ENCODE measurements around the gene FOLR3. TPM values are rescaled to one million over a fixed set of nuclear protein-coding genes. Genes with fewer than 3 reads are reported as not detected.
"Not testable (repeated sequence)": the region's sequence is repeated elsewhere in the genome, so short reads cannot be mapped to it uniquely, and the experiment has no call there.

The FOLR3 gene
- total RNA-seq (not detected in 2 replicates), polyA plus RNA-seq (not detected in 2 replicates)

DNA sequence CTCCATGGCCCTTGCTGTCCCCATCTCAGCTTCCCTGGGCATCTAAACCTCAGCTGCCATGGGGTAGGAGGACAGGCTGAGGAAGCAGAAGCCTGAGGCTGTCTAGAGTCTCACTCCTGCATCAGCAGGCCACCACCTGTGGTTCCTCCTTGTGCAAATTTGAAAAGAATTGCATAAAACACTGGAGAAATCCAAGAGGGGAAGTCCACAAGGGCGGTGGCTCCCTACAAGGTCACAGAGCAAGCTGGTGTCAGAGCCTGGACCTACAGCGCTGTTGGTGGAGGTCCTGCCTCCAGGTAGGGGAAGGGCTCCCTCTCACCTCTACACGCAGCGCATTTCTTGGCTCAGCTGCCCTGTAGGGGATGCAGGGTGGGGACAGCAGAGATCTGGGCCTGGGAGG is at the start of gene FOLR3:
Gene FOLR3, plus strand, starts transcription at position 253 of the 400 bp plus-strand sequence. CDS start 228 bp downstream, outside the sequence.
- peaks cover 16% of the 10 kb centered on the region for H3K27me3 ChIP-seq
- H3K9me3 ChIP-seq (ENCODE audit: low read depth); H3K27ac ChIP-seq: not testable (repeated sequence)

DNA sequence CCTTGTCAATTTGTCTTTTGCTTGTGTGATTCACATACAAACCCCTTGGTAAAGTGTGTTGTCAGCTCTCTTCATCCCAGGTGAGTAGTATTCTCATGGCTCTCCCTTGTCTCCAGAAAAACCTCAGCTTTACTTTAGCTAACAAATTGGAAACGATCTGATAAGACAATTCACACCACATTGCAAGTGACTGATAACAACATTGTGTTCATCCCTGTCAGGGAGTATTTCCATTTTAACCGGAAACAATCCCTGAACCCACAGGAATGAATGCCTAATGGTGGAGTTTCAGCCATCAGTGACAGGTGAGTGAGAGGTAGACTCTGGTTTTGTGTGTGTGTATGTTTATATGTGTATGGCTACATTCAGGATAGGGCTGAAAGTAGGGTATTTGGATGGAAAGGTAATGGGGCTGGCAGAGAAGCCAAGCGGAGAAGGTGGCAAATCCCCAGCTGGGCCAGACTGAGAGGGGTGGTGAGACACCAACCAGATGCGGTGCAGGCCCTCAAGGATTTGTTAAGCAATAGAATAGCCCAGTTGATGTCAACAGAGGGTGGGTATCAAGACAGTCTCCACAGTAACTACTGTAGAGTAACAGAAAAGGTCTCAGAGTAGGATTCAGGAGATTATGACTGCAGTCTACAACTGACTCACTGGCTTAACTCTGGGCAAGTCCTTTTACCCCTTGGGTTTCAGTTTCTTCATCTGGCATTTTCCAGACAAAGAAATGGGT is 47.3 kb upstream of the FOLR3 start:
- no peak for DNase-seq (ENCODE audit: low read depth in 1 of 2, low spot score in 1 of 2)
- H3K36me3 ChIP-seq, result no peaks in the 10 kb centered on the region
- TF ChIP-seq, protein P1, sequence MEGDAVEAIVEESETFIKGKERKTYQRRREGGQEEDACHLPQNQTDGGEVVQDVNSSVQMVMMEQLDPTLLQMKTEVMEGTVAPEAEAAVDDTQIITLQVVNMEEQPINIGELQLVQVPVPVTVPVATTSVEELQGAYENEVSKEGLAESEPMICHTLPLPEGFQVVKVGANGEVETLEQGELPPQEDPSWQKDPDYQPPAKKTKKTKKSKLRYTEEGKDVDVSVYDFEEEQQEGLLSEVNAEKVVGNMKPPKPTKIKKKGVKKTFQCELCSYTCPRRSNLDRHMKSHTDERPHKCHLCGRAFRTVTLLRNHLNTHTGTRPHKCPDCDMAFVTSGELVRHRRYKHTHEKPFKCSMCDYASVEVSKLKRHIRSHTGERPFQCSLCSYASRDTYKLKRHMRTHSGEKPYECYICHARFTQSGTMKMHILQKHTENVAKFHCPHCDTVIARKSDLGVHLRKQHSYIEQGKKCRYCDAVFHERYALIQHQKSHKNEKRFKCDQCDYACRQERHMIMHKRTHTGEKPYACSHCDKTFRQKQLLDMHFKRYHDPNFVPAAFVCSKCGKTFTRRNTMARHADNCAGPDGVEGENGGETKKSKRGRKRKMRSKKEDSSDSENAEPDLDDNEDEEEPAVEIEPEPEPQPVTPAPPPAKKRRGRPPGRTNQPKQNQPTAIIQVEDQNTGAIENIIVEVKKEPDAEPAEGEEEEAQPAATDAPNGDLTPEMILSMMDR (IDR thresholded peaks at IDR 0.05; ENCODE audit: low read depth, low read length), result no peak
- H3K9me3 ChIP-seq (ENCODE audit: low read depth), result no peaks in the 10 kb centered on the region
- no peaks in the 10 kb centered on the region for H3K27me3 ChIP-seq
- H3K4me1 ChIP-seq (ENCODE audit: low read depth), result no peaks in the 10 kb centered on the region
- no peak overlapping the region for H3K4me3 ChIP-seq
- no peak overlapping the region for H3K27ac ChIP-seq

More for the DNA sequence above, at the start of gene FOLR3:
- not testable (repeated sequence) for H3K4me3 ChIP-seq; DNase-seq (ENCODE audit: low read depth in 1 of 2, low spot score in 1 of 2); H3K36me3 ChIP-seq; H3K4me1 ChIP-seq (ENCODE audit: low read depth)

DNA sequence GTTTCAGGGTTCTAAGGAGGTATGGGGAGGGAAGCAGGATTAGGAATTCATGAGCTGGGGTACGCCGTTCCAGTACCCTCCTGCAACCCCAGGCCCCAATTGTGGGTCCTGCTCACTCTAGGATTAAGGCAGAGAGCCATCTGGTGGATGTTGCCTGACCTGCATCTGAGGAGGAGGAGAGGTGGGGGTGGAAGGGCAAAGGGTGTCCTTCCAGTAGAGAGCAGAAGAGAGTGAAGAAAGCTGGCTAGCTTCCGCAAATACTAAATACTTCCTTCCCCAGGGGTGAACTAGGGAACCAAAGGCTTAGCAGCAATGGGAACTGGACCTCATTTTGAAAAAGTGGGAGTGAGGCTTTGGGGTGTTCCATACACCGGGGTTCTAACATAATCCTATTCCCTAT is 44.2 kb upstream of the FOLR3 start:
- Histone ChIP-seq H3K36me3 (peaks cover 4% of the 10 kb centered on the region), H3K4me3 (no peak overlapping the region), H3K27ac (peak overlapping the region; percentile 23), H3K27me3 (no peaks in the 10 kb centered on the region), H3K9me3 (ENCODE audit: low read depth) (no peaks in the 10 kb centered on the region), H3K4me1 (ENCODE audit: low read depth) (no peaks in the 10 kb centered on the region)
- TF ChIP-seq, protein P1 (IDR thresholded peaks at IDR 0.05; ENCODE audit: low read depth, low read length), result peak; percentile 81
- DNase-seq (ENCODE audit: low read depth in 1 of 2, low spot score in 1 of 2), result peak; percentile 74 to 76

DNA sequence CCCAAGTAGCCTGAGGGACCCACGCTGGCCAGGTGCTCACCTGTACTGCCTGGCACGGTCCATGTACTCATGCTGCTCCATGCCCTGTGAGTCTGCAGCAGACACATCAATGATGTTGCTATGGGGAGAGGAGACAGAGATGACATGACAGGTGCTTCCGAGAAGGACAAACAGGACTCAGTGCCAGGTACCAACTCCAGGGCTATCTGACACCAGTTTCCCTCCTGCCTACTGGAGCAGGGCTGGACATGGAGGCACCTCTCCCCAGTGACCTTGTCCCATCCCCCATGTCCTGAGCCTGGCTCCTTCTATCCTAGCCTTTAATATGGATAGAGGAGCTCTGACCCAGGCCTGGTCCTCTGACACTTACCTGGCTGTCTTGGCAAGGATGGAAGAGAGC is 36.8 kb upstream of the FOLR3 start:
- Histone ChIP-seq H3K27me3 (no peaks in the 10 kb centered on the region), H3K27ac (no peak overlapping the region), H3K4me3 (no peak overlapping the region), H3K4me1 (ENCODE audit: low read depth) (peaks cover 9% of the 10 kb centered on the region), H3K36me3 (peaks cover 20% of the 10 kb centered on the region), H3K9me3 (ENCODE audit: low read depth) (no peaks in the 10 kb centered on the region)
- no peak for DNase-seq (ENCODE audit: low read depth in 1 of 2, low spot score in 1 of 2)
- TF ChIP-seq, protein P1 (IDR thresholded peaks at IDR 0.05; ENCODE audit: low read depth, low read length), result no peak

DNA sequence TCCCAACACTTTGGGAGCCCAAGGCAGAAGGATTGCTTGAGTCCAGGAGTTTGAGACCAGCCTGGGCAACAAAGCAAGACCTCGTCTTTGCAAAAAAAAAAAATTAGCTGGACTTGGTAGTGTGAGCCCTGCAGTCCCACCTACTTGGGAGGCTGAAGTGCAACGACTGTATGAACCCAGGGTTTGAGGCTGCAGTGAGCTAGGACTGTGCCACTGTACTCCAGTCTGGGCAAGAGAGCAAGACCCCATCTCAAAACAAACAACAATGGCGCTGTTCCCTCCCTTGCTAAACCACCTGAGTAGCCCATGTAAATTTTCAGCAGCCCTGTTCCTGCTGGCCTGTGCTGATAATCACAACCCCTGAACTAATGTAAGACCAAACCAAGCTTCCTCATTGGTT is 35.5 kb upstream of the FOLR3 start:
- TF ChIP-seq, protein P1 (IDR thresholded peaks at IDR 0.05; ENCODE audit: low read depth, low read length), result no peak
- Histone ChIP-seq H3K4me1 (ENCODE audit: low read depth) (peaks cover 10% of the 10 kb centered on the region), H3K27ac (no peak overlapping the region), H3K27me3 (no peaks in the 10 kb centered on the region), H3K9me3 (ENCODE audit: low read depth) (no peaks in the 10 kb centered on the region), H3K4me3 (no peak overlapping the region), H3K36me3 (peaks cover 15% of the 10 kb centered on the region)
- DNase-seq (ENCODE audit: low read depth in 1 of 2, low spot score in 1 of 2), result no peak

DNA sequence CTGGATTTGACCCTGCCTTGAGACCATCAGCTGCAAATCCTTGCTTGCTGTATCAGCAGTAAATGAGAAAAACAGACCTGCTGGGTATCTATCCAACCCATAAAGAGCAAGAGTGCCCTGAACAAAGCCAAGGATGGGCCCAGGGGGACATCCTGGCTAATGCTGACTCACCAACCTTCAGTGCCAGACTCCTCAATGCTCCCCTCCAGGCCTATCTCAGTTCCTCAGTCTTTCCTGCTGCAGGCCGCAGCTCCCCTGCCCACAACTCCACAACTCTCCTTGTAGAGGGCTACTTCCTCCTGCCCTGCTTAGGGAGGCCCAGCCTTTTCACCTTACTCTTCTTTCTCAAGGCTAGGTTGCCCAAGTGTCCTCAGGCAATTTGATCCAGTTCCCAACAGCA is 35.1 kb upstream of the FOLR3 start:
- DNase-seq (ENCODE audit: low read depth in 1 of 2, low spot score in 1 of 2), result no peak
- Histone ChIP-seq H3K27me3 (no peaks in the 10 kb centered on the region), H3K27ac (no peak overlapping the region), H3K4me1 (ENCODE audit: low read depth) (peaks cover 10% of the 10 kb centered on the region), H3K9me3 (ENCODE audit: low read depth) (no peaks in the 10 kb centered on the region), H3K4me3 (no peak overlapping the region), H3K36me3 (peaks cover 15% of the 10 kb centered on the region)
- TF ChIP-seq, protein P1 (IDR thresholded peaks at IDR 0.05; ENCODE audit: low read depth, low read length), result no peak
